IMR-90 (cell line): ENCODE results near the gene DESI2.

Source experiments
- CEBPB ChIP-seq: IDR thresholded peaks from 2 replicates; pipeline ENCODE4 v1.6.1; 2012; ENCODE audit warnings: low read depth, low read length, improper control_type of control experiment
- CHD1 ChIP-seq: IDR thresholded peaks from 2 replicates; pipeline ENCODE4 v1.6.1; 2012; ENCODE audit warnings: low read depth, low read length, improper control_type of control experiment
- CTCF ChIP-seq: conservative IDR thresholded peaks from 2 replicates; pipeline ENCODE4 v1.5.1; 2012; ENCODE audit warnings: mild to moderate bottlenecking, low read depth, low read length, improper control_type of control experiment
- ELK1 ChIP-seq: fragments of 150-350 bp; IDR thresholded peaks from 2 replicates; pipeline ENCODE4 v1.6.1; 2016; ENCODE audit warnings: low read depth, mild to moderate bottlenecking, low read length, moderate library complexity, borderline replicate concordance
- MXI1 ChIP-seq: IDR thresholded peaks from 2 replicates; pipeline ENCODE4 v1.6.1; 2012; ENCODE audit warnings: low read depth, mild to moderate bottlenecking, low read length, moderate library complexity, borderline replicate concordance
- POLR2A ChIP-seq: IDR thresholded peaks from 2 replicates; pipeline ENCODE4 v1.6.1; 2012; ENCODE audit warnings: mild to moderate bottlenecking, low read depth, low read length
- RFX5 ChIP-seq: IDR thresholded peaks from 2 replicates; pipeline ENCODE4 v1.8.0; 2012; ENCODE audit warnings: low read depth, mild to moderate bottlenecking, low read length, moderate library complexity
- SMC3 ChIP-seq: fragments of 150-350 bp; IDR thresholded peaks from 2 replicates; pipeline ENCODE4 v1.6.1; 2016; ENCODE audit warnings: low read depth, mild to moderate bottlenecking, antibody characterized with exemption, low read length, moderate library complexity

GRCh38 chr1:244680667-244681066 is 27.7 kb downstream of the DESI2 start:
- no peak for TF ChIP-seq CHD1
- no peak for TF ChIP-seq CEBPB
- TF ChIP-seq CTCF: no peak
- no peak for TF ChIP-seq POLR2A
- no peak for TF ChIP-seq ELK1
- no peak for TF ChIP-seq MXI1
- no peak for TF ChIP-seq SMC3
- TF ChIP-seq RFX5: no peak
